ENCODE data around the gene SURF2.
"Not testable (repeated sequence)": the region's sequence is repeated elsewhere in the genome, so short reads cannot be mapped to it uniquely, and the experiment has no call there.

Gene SURF2

GRCh38 chr9:133356391-133357091 lies at the start of gene SURF2, which contains the start of gene SURF1:
Gene SURF2, plus strand, starts transcription at chr9:133356550. Its CDS starts 43 bp downstream, at chr9:133356593.
Gene SURF1, minus strand, starts transcription at chr9:133356487. Its CDS starts 34 bp downstream, at chr9:133356453.
- DNase-seq (ENCODE audit: low spot score) = peak; percentile 91

GRCh38 chr9:133307301-133307700 lies 49.0 kb upstream of the SURF2 start:
- DNase-seq (ENCODE audit: low spot score) = no peak

- DNase-seq (ENCODE audit: low spot score) = no peak
Observed at GRCh38 chr9:133309608-133310007, 46.7 kb upstream of the SURF2 start.

GRCh38 chr9:133315997-133316396 lies 40.4 kb upstream of the SURF2 start:
- no peak for DNase-seq (ENCODE audit: low spot score)

GRCh38 chr9:133317551-133317950 lies 38.8 kb upstream of the SURF2 start:
- not testable (repeated sequence) for DNase-seq (ENCODE audit: low spot score)

GRCh38 chr9:133320421-133320881 lies 35.9 kb upstream of the SURF2 start:
- DNase-seq (ENCODE audit: low spot score) = no peak

GRCh38 chr9:133321411-133321935 lies 34.9 kb upstream of the SURF2 start:
- DNase-seq (ENCODE audit: low spot score) = no peak

- no peak for DNase-seq (ENCODE audit: low spot score)
Observed at GRCh38 chr9:133322701-133323100, 33.6 kb upstream of the SURF2 start.

GRCh38 chr9:133323211-133323610 lies 33.1 kb upstream of the SURF2 start:
- no peak for DNase-seq (ENCODE audit: low spot score)

- DNase-seq (ENCODE audit: low spot score) = no peak
Observed at GRCh38 chr9:133323991-133324703, 32.2 kb upstream of the SURF2 start.

GRCh38 chr9:133327021-133327420 lies 29.3 kb upstream of the SURF2 start:
- not testable (repeated sequence) for DNase-seq (ENCODE audit: low spot score)

- no peak for DNase-seq (ENCODE audit: low spot score)
Observed at GRCh38 chr9:133327834-133328484, 28.4 kb upstream of the SURF2 start.

GRCh38 chr9:133329306-133330156 lies 26.8 kb upstream of the SURF2 start:
- not testable (repeated sequence) for DNase-seq (ENCODE audit: low spot score)

GRCh38 chr9:133331221-133331620 lies 25.1 kb upstream of the SURF2 start:
- DNase-seq (ENCODE audit: low spot score) = no peak

- no peak for DNase-seq (ENCODE audit: low spot score)
Observed at GRCh38 chr9:133331641-133332380, 24.5 kb upstream of the SURF2 start.

- DNase-seq (ENCODE audit: low spot score) = no peak
Observed at GRCh38 chr9:133332381-133332730, 24.0 kb upstream of the SURF2 start.

- DNase-seq (ENCODE audit: low spot score) = no peak
Observed at GRCh38 chr9:133333011-133333410, 23.3 kb upstream of the SURF2 start.

GRCh38 chr9:133333566-133333965 lies 22.8 kb upstream of the SURF2 start:
- no peak for DNase-seq (ENCODE audit: low spot score)

- no peak for DNase-seq (ENCODE audit: low spot score)
Observed at GRCh38 chr9:133334161-133334560, 22.2 kb upstream of the SURF2 start.

GRCh38 chr9:133334888-133335287 lies 21.5 kb upstream of the SURF2 start:
- not testable (repeated sequence) for DNase-seq (ENCODE audit: low spot score)

All from NAMALWA (cell line).